HepG2 (cell line): ENCODE data around the gene MIA2. TPM values are rescaled to one million over a fixed set of nuclear protein-coding genes. Genes with fewer than 3 reads are reported as not detected.

Experiments
- ATAC-seq: fragments of 200-7000 bp; cut with Tn5 transposase; 3 replicates; pipeline ENCODE4 v1.9.1; 2020; ENCODE audit warnings: mild to moderate bottlenecking, moderate library complexity
- BruUV-seq: library from RNA; stranded (reverse); fragments of 400-500 nt; replicated peaks from 2 replicates; lab custom pipeline; 2021; lab: Mats Ljungman, UMichigan
- CTCF ChIA-PET: fragments of 300-600 bp; formaldehyde crosslinking; extraction: SDS; loops from one replicate; lab custom pipeline; 2021; ENCODE audit warnings: low total read pairs, inconsistent platforms, low intra/inter-chr PET ratio; lab: Yijun Ruan, JAX
- POLR2A ChIA-PET: fragments of 350-600 bp; sonication (Branson Sonifier 250); formaldehyde crosslinking; loops from one replicate; lab custom pipeline; 2020; ENCODE audit warnings: antibody characterized with exemption, inconsistent platforms; lab: Yijun Ruan, JAX
- DNase-seq: peaks from one replicate; pipeline ENCODE4 v3.0.0-alpha.2; 2015; ENCODE audit warnings: low spot score
- FAIRE-seq: peaks from 3 replicates; lab custom pipeline; 2011; peaks lifted over from hg19 to GRCh38; lab: Jason Lieb, UNC
- H2AFZ ChIP-seq: one replicate; pipeline ENCODE4 v1.6.1; 2011; ENCODE audit warnings: low read length, inconsistent platforms
- H3K27ac ChIP-seq: fragments of 300-600 bp; 3 replicates; pipeline ENCODE4 v1.8.0; 2011; ENCODE audit warnings: mixed run types, mild to moderate bottlenecking, mixed read lengths, low read length, inconsistent platforms; ENCODE audit not compliant: insufficient read depth; ENCODE audit errors: extremely low read length
- H3K27me3 ChIP-seq, 2 experiments: fragments of 200-600 bp in 1 of 2; 2 replicates in 1 of 2; 3 replicates in 1 of 2; pipeline versions ENCODE4 v1.6.0 to v1.8.0; 2011; ENCODE audit warnings: low read length in 2 of 2, mild to moderate bottlenecking in 2 of 2, moderate library complexity in 2 of 2, inconsistent platforms in 1 of 2; ENCODE audit not compliant: insufficient read depth in 2 of 2, control insufficient read depth in 1 of 2
- H3K36me3 ChIP-seq, 2 experiments: fragments of 200-600 bp in 1 of 2; replicated peaks in 1 of 2; 2 replicates in 1 of 2; 3 replicates in 1 of 2; pipeline versions ENCODE4 v1.5.1 to v1.8.0; 2011; ENCODE audit warnings: low read length in 2 of 2, inconsistent platforms in 1 of 2; ENCODE audit not compliant: insufficient read depth in 2 of 2, control insufficient read depth in 1 of 2
- H3K4me1 ChIP-seq: 2 replicates; pipeline ENCODE4 v1.5.1; 2012; ENCODE audit warnings: low read length, inconsistent platforms; ENCODE audit not compliant: insufficient read depth
- H3K4me2 ChIP-seq: 2 replicates; pipeline ENCODE4 v1.6.0; 2011; ENCODE audit warnings: low read depth, low read length, inconsistent platforms
- H3K4me3 ChIP-seq, 3 experiments: fragments of 200-600 bp in 1 of 3; sonication (generic), shearing (Covaris generic) in 1 of 3; replicated peaks in 1 of 3; 2 replicates each; pipeline ENCODE4 v1.5.1; 2011 to 2016; ENCODE audit warnings: low read length in 3 of 3, inconsistent platforms in 2 of 3, low read depth in 2 of 3, mild to moderate bottlenecking in 2 of 3, control low read depth in 1 of 3, mixed read lengths in 1 of 3; ENCODE audit not compliant: insufficient read depth in 1 of 3
- H3K79me2 ChIP-seq: one replicate; pipeline ENCODE4 v1.6.1; 2011; ENCODE audit warnings: low read length, inconsistent platforms; ENCODE audit not compliant: insufficient read depth
- H3K9ac ChIP-seq: 2 replicates; pipeline ENCODE4 v1.6.0; 2011; ENCODE audit warnings: mild to moderate bottlenecking, low read depth, low read length, inconsistent platforms; ENCODE audit not compliant: insufficient read depth
- H3K9me3 ChIP-seq: 2 replicates; pipeline ENCODE4 v1.5.1; 2012; ENCODE audit warnings: mild to moderate bottlenecking, low read length
- H4K20me1 ChIP-seq: 2 replicates; pipeline ENCODE4 v1.6.0; 2011; ENCODE audit warnings: inconsistent platforms, mild to moderate bottlenecking, low read length, moderate library complexity; ENCODE audit not compliant: insufficient read depth
- GTF3A ChIP-seq: sonication (generic); formaldehyde crosslinking; conservative IDR thresholded peaks from 2 replicates; pipeline ENCODE4 v1.4.0; 2020; ENCODE audit warnings: mild to moderate bottlenecking, missing genetic modification reagents
- HOXA9 ChIP-seq: sonication (generic); formaldehyde crosslinking; IDR thresholded peaks from 2 replicates; pipeline ENCODE4 v1.8.1; 2022; ENCODE audit warnings: missing genetic modification reagents, mild to moderate bottlenecking, moderate library complexity, borderline replicate concordance
- NR2C2 ChIP-seq: sonication (generic); formaldehyde crosslinking; IDR thresholded peaks from 2 replicates; pipeline ENCODE4 v1.4.0; 2020; ENCODE audit warnings: missing genetic modification reagents, mild to moderate bottlenecking, moderate library complexity, borderline replicate concordance
- PITX1 ChIP-seq: sonication (generic); formaldehyde crosslinking; IDR thresholded peaks from 2 replicates; pipeline ENCODE4 v1.5.1; 2020; ENCODE audit warnings: mild to moderate bottlenecking, missing genetic modification reagents
- SP140L ChIP-seq: sonication (generic); formaldehyde crosslinking; IDR thresholded peaks from 2 replicates; pipeline ENCODE4 v1.4.0; 2020; ENCODE audit warnings: missing genetic modification reagents, borderline replicate concordance
- TCF7L2 ChIP-seq: IDR thresholded peaks from 2 replicates; pipeline ENCODE4 v1.6.1; 2011; ENCODE audit warnings: mild to moderate bottlenecking, low read depth, low read length, moderate library complexity
- TEAD3 ChIP-seq: optimal IDR thresholded peaks from 2 replicates; pipeline ENCODE3; 2016; ENCODE audit warnings: borderline replicate concordance
- ZBTB3 ChIP-seq: sonication (generic); formaldehyde crosslinking; IDR thresholded peaks from 2 replicates; pipeline ENCODE4 v1.4.0; 2020; ENCODE audit warnings: low read depth, mild to moderate bottlenecking, moderate library complexity, missing genetic modification reagents, borderline replicate concordance
- ZEB1 ChIP-seq: IDR thresholded peaks from 2 replicates; pipeline ENCODE4 v1.6.1; 2012; ENCODE audit warnings: mild to moderate bottlenecking, low read depth, inconsistent platforms; ENCODE audit not compliant: insufficient replicate concordance
- ZNF326 ChIP-seq: sonication (generic); formaldehyde crosslinking; IDR thresholded peaks from 2 replicates; pipeline ENCODE4 v1.4.0; 2020; ENCODE audit warnings: missing genetic modification reagents, borderline replicate concordance
- ZNF614 ChIP-seq: IDR thresholded peaks from 2 replicates; pipeline ENCODE4 v1.6.1; 2018; ENCODE audit warnings: missing biosample characterization, missing genetic modification reagents, inconsistent platforms, borderline replicate concordance
- ZNF841 ChIP-seq: sonication (generic); formaldehyde crosslinking; IDR thresholded peaks from 2 replicates; pipeline ENCODE4 v1.8.1; 2023; ENCODE audit warnings: missing genetic modification reagents, borderline replicate concordance
- WGBS: methylation state at CpG from one replicate; pipeline ENCODE4 v1.1.6; 2017; ENCODE audit warnings: low lambda C conversion rate; 5-methylcytosine and 5-hydroxymethylcytosine counted together
- in situ Hi-C: cut with HindIII; loops from 2 replicates; pipeline ENCODE4 v1.10.0; 2017; ENCODE audit warnings: low pct_unique_long_range_greater_than_20kb; ENCODE audit not compliant: extremely low pct_ligation_motif_present
- intact Hi-C: fragments of 100-400 bp; cut with micrococcal nuclease; formaldehyde crosslinking; loops from one replicate; pipeline ENCODE4 v1.10.0; 2022; ENCODE audit not compliant: unreplicated experiment
- polyA plus RNA-seq, 8 experiments: library from polyadenylated mRNA; depleted of rRNA in 3 of 8; stranded (reverse) in 7 of 8; unstranded in 1 of 8; fragments of >200 nt; fragmentation: Illumina TruSeq in 4 of 8; extraction: Trizol in 4 of 8; gene quantifications; 2 replicates each; pipeline versions ENCODE4 v1.2.1 to v1.2.3, GENCODE V29; 2011 to 2016; ENCODE audit warnings: low read depth in 4 of 8, missing spikeins in 1 of 8, mixed read lengths in 1 of 8; ENCODE audit not compliant: insufficient read depth in 1 of 8
- total RNA-seq, 5 experiments: library from RNA; depleted of rRNA; stranded (reverse); fragments of >200 nt; fragmentation: Illumina TruSeq; extraction: Trizol; gene quantifications; 2 replicates each; pipeline ENCODE4 v1.2.3, GENCODE V29; 2016; ENCODE audit warnings: low read depth in 1 of 5
- TF ChIP-seq, protein P1 (sequence below): sonication (generic); formaldehyde crosslinking; IDR thresholded peaks from 2 replicates; pipeline ENCODE4 v1.5.0; 2020; ENCODE audit warnings: missing genetic modification reagents, mild to moderate bottlenecking, borderline replicate concordance
- TF ChIP-seq, protein P2 (sequence below): sonication (generic); formaldehyde crosslinking; IDR thresholded peaks from 2 replicates; pipeline ENCODE4 v1.4.0; 2020; ENCODE audit warnings: missing genetic modification reagents
- TF ChIP-seq, protein P3 (sequence below): IDR thresholded peaks from 2 replicates; pipeline ENCODE4 v1.6.1; 2016; ENCODE audit warnings: low read depth, control low read depth
- TF ChIP-seq, protein P4 (sequence below): sonication (generic); formaldehyde crosslinking; IDR thresholded peaks from 2 replicates; pipeline ENCODE4 v1.9.0; 2021; ENCODE audit warnings: mild to moderate bottlenecking, missing genetic modification reagents

MIA2 gene
- total and polyA plus RNA-seq, 2 of the 13 experiments (the other 11 are each of a cell fraction or from before 2014, with no cell fraction given): 134 to 158 TPM

DNA sequence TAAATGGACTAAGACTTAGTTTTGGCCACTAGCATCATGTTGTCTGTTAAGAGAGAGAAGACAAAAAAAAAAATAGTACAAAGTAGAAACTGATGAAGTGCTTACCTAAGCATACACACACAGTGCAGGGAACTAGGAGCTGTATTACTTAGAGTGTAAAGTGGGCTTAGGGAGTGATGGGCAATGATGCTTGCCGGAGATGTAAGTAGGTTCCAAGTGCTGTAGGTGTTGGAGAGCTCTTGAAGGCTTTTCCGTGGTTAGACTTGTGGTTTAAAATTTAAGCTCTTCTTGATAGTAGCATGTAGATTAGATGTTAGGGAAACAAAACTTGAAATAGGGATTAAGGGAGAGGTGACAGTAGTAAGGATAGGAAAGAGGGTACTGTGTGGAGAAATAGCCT lies 34.7 kb downstream of the MIA2 start:
- H2AFZ ChIP-seq: no peak overlapping the region
- H4K20me1 ChIP-seq: peaks cover 7% of the 10 kb centered on the region
- H3K4me2 ChIP-seq: peak overlapping the region; percentile 82
- peak overlapping the region; percentile 72 to 91 (median 74); a peak in 5 of 6 replicates for H3K4me3 ChIP-seq
- peaks cover 67% of the 10 kb centered on the region for H3K79me2 ChIP-seq
- CTCF ChIA-PET: no interaction called here
- no peak for ATAC-seq
- peak; percentile 43 for DNase-seq
- peak overlapping the region; percentile 88 for H3K9ac ChIP-seq
- WGBS: 16% methylated on average over 2 of the region's 2 CpGs
- intact Hi-C loops (no loop called here), in situ Hi-C loops (no loop called here)
- H3K36me3 ChIP-seq: 0 out of 5 replicates have a peak, but pooled peaks cover 2 to 3% of the 10 kb centered on the region in 2 experiments
- no peak for FAIRE-seq
- no peaks in the 10 kb centered on the region; a peak in 1 of 5 replicates for H3K27me3 ChIP-seq
- peak overlapping the region; percentile 0 for H3K27ac ChIP-seq
- H3K9me3 ChIP-seq: peaks cover 10% of the 10 kb centered on the region
- no TSS peak for BruUV-seq
- H3K4me1 ChIP-seq: peaks cover 60% of the 10 kb centered on the region
- POLR2A ChIA-PET: interaction anchor here (0.7 to 5.7 kb wide), 9 partner anchors 12 to 165 kb away, joined by 3 to 138 read pairs (median 4); partner anchors contain the start of genes FBXO33, MIA2, PNN and SEC23A
- TF ChIP-seq, protein P1, sequence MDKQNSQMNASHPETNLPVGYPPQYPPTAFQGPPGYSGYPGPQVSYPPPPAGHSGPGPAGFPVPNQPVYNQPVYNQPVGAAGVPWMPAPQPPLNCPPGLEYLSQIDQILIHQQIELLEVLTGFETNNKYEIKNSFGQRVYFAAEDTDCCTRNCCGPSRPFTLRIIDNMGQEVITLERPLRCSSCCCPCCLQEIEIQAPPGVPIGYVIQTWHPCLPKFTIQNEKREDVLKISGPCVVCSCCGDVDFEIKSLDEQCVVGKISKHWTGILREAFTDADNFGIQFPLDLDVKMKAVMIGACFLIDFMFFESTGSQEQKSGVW (CRISPR knock-in tag): no peak
- no peak for TF ChIP-seq GTF3A (CRISPR knock-in tag)
- TF ChIP-seq TCF7L2: no peak
- TF ChIP-seq HOXA9 (CRISPR knock-in tag): no peak
- TF ChIP-seq, protein P2, sequence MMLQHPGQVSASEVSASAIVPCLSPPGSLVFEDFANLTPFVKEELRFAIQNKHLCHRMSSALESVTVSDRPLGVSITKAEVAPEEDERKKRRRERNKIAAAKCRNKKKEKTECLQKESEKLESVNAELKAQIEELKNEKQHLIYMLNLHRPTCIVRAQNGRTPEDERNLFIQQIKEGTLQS: no peak
- peak; percentile 38; the same call in 1 of the 2 replicates for TF ChIP-seq ZNF326 (CRISPR knock-in tag)
- no peak for TF ChIP-seq PITX1
- 0 out of 2 replicates have a peak, but pooled peaks have one; percentile 57 for TF ChIP-seq ZBTB3 (CRISPR knock-in tag)
- TF ChIP-seq SP140L (CRISPR knock-in tag): no peak
- TF ChIP-seq TEAD3 (CRISPR knock-in tag): peak; percentile 35
- 0 out of 2 replicates have a peak, but pooled peaks have one; percentile 27 for TF ChIP-seq NR2C2
- TF ChIP-seq, protein P3, sequence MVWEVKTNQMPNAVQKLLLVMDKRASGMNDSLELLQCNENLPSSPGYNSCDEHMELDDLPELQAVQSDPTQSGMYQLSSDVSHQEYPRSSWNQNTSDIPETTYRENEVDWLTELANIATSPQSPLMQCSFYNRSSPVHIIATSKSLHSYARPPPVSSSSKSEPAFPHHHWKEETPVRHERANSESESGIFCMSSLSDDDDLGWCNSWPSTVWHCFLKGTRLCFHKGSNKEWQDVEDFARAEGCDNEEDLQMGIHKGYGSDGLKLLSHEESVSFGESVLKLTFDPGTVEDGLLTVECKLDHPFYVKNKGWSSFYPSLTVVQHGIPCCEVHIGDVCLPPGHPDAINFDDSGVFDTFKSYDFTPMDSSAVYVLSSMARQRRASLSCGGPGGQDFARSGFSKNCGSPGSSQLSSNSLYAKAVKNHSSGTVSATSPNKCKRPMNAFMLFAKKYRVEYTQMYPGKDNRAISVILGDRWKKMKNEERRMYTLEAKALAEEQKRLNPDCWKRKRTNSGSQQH: no peak
- TF ChIP-seq ZNF841 (CRISPR knock-in tag): no peak
- no peak for TF ChIP-seq ZNF614 (CRISPR knock-in tag)
- TF ChIP-seq ZEB1: no peak
- TF ChIP-seq, protein P4, sequence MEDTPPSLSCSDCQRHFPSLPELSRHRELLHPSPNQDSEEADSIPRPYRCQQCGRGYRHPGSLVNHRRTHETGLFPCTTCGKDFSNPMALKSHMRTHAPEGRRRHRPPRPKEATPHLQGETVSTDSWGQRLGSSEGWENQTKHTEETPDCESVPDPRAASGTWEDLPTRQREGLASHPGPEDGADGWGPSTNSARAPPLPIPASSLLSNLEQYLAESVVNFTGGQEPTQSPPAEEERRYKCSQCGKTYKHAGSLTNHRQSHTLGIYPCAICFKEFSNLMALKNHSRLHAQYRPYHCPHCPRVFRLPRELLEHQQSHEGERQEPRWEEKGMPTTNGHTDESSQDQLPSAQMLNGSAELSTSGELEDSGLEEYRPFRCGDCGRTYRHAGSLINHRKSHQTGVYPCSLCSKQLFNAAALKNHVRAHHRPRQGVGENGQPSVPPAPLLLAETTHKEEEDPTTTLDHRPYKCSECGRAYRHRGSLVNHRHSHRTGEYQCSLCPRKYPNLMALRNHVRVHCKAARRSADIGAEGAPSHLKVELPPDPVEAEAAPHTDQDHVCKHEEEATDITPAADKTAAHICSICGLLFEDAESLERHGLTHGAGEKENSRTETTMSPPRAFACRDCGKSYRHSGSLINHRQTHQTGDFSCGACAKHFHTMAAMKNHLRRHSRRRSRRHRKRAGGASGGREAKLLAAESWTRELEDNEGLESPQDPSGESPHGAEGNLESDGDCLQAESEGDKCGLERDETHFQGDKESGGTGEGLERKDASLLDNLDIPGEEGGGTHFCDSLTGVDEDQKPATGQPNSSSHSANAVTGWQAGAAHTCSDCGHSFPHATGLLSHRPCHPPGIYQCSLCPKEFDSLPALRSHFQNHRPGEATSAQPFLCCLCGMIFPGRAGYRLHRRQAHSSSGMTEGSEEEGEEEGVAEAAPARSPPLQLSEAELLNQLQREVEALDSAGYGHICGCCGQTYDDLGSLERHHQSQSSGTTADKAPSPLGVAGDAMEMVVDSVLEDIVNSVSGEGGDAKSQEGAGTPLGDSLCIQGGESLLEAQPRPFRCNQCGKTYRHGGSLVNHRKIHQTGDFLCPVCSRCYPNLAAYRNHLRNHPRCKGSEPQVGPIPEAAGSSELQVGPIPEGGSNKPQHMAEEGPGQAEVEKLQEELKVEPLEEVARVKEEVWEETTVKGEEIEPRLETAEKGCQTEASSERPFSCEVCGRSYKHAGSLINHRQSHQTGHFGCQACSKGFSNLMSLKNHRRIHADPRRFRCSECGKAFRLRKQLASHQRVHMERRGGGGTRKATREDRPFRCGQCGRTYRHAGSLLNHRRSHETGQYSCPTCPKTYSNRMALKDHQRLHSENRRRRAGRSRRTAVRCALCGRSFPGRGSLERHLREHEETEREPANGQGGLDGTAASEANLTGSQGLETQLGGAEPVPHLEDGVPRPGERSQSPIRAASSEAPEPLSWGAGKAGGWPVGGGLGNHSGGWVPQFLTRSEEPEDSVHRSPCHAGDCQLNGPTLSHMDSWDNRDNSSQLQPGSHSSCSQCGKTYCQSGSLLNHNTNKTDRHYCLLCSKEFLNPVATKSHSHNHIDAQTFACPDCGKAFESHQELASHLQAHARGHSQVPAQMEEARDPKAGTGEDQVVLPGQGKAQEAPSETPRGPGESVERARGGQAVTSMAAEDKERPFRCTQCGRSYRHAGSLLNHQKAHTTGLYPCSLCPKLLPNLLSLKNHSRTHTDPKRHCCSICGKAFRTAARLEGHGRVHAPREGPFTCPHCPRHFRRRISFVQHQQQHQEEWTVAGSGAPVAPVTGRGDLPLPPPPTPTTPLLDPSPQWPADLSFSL (CRISPR knock-in tag): no peak
